CD8-positive, alpha-beta memory T cell (primary cell): Measurements from ENCODE around the gene KRTAP1-5. TPM values are rescaled to one million over a fixed set of nuclear protein-coding genes. Genes with fewer than 3 reads are reported as not detected.
A peak's percentile ranks its signal among the peaks of the same experiment; 100 is the strongest.
"Not testable (repeated sequence)": the region's sequence is repeated elsewhere in the genome, so short reads cannot be mapped to it uniquely, and the experiment has no call there.

Experiments
- CTCF ChIA-PET: fragments of 350-600 bp; sonication (Branson Sonifier 250); formaldehyde crosslinking; loops from one replicate; lab custom pipeline; 2021; ENCODE audit warnings: antibody characterized with exemption; lab: Charles Lee
- POLR2A ChIA-PET: fragments of 350-600 bp; sonication (Branson Sonifier 250); formaldehyde crosslinking; loops from one replicate; lab custom pipeline; 2021; ENCODE audit warnings: antibody characterized with exemption; lab: Charles Lee
- DNase-seq, 5 donors: peaks; one replicate each; pipeline versions ENCODE4 v3.0.0 to v3.0.0-alpha.2; 2020 to 2022; ENCODE audit warnings: mixed read lengths in 1 of 5
- H3K27ac ChIP-seq: one replicate; pipeline ENCODE4 v1.7.0; 2013; ENCODE audit warnings: low read depth, mild to moderate bottlenecking, low read length, moderate library complexity
- H3K27me3 ChIP-seq: 2 replicates; pipeline ENCODE4 v1.7.0; 2013; ENCODE audit warnings: low read length, mild to moderate bottlenecking; ENCODE audit not compliant: insufficient read depth, poor library complexity, severe bottlenecking
- H3K36me3 ChIP-seq: 2 replicates; pipeline ENCODE4 v1.7.0; 2013; ENCODE audit warnings: mild to moderate bottlenecking, low read length, moderate library complexity; ENCODE audit not compliant: insufficient read depth
- H3K4me1 ChIP-seq: 2 replicates; pipeline ENCODE4 v1.7.0; 2013; ENCODE audit warnings: mild to moderate bottlenecking, low read length, moderate library complexity; ENCODE audit not compliant: insufficient read depth
- H3K4me3 ChIP-seq: 2 replicates; pipeline ENCODE4 v1.7.0; 2013; ENCODE audit warnings: mild to moderate bottlenecking, low read length
- H3K9me3 ChIP-seq: 2 replicates; pipeline ENCODE4 v1.7.0; 2013; ENCODE audit warnings: mild to moderate bottlenecking, low read length
- H3K27ac Mint-ChIP-seq, 8 donors: one replicate each; pipeline ENCODE4 v1.8.0; 2020 to 2021; ENCODE audit warnings: mixed read lengths in 8 of 8, mild to moderate bottlenecking in 6 of 8, inconsistent platforms in 3 of 8, moderate library complexity in 3 of 8
- H3K27me3 Mint-ChIP-seq, 2 donors: one replicate each; pipeline ENCODE4 v1.8.0; 2020 to 2021; ENCODE audit warnings: mixed read lengths in 2 of 2, mild to moderate bottlenecking in 1 of 2, moderate library complexity in 1 of 2
- H3K36me3 Mint-ChIP-seq, 3 donors: one replicate each; pipeline ENCODE4 v1.8.0; 2020 to 2021; ENCODE audit warnings: mixed read lengths in 3 of 3, inconsistent platforms in 1 of 3, mild to moderate bottlenecking in 1 of 3
- H3K4me1 Mint-ChIP-seq, 3 donors: one replicate each; pipeline ENCODE4 v1.8.0; 2020 to 2021; ENCODE audit warnings: mixed read lengths in 3 of 3, inconsistent platforms in 1 of 3, mild to moderate bottlenecking in 1 of 3
- H3K4me3 Mint-ChIP-seq, 7 donors: one replicate each; pipeline ENCODE4 v1.8.0; 2020 to 2021; ENCODE audit warnings: mixed read lengths in 7 of 7, mild to moderate bottlenecking in 6 of 7, moderate library complexity in 4 of 7, inconsistent platforms in 2 of 7
- H3K9me3 Mint-ChIP-seq, 5 donors: one replicate each; pipeline ENCODE4 v1.8.0; 2020 to 2022; ENCODE audit warnings: mixed read lengths in 5 of 5, mild to moderate bottlenecking in 3 of 5, moderate library complexity in 2 of 5, inconsistent platforms in 1 of 5
- polyA plus RNA-seq: library from polyadenylated mRNA; unstranded; fragments of 300-500 nt; fragmentation: Illumina TruSeq; gene quantifications from one replicate; pipeline ENCODE4 v1.2.3, GENCODE V29; 2021
- total RNA-seq, 2 experiments: library from RNA; stranded (reverse); gene quantifications; one replicate each; pipeline ENCODE4 v1.2.3, GENCODE V29; 2021

The KRTAP1-5 gene
- total and polyA plus RNA-seq, 3 experiments from 2014 or later: not detected

- H3K4me1 ChIP-seq, H3K27me3 ChIP-seq, H3K9me3 Mint-ChIP-seq, H3K36me3 Mint-ChIP-seq, H3K4me3 ChIP-seq, H3K27ac Mint-ChIP-seq, H3K27ac ChIP-seq, POLR2A ChIA-PET, H3K4me1 Mint-ChIP-seq, H3K9me3 ChIP-seq, CTCF ChIA-PET, DNase-seq, H3K36me3 ChIP-seq, H3K4me3 Mint-ChIP-seq: not testable (repeated sequence)
- peaks cover 16 to 59% of the 10 kb centered on the region in 2 donors for H3K27me3 Mint-ChIP-seq
These were observed 28.1 kb upstream of the KRTAP1-5 start, which contains the start of gene KRTAP2-2 for GRCh38 chr17:41055130-41055529. Gene KRTAP2-2, minus strand, starts transcription at chr17:41055230. Its CDS starts 19 bp downstream, at chr17:41055211.

GRCh38 chr17:41054556-41054955, 27.5 kb upstream of the KRTAP1-5 start:
- H3K4me1 ChIP-seq, H3K27me3 ChIP-seq, H3K27ac Mint-ChIP-seq, DNase-seq, H3K9me3 ChIP-seq, CTCF ChIA-PET, H3K9me3 Mint-ChIP-seq, H3K36me3 Mint-ChIP-seq, H3K4me1 Mint-ChIP-seq, H3K36me3 ChIP-seq, H3K27ac ChIP-seq, H3K4me3 Mint-ChIP-seq, POLR2A ChIA-PET, H3K4me3 ChIP-seq: not testable (repeated sequence)
- H3K27me3 Mint-ChIP-seq: peaks cover 14 to 56% of the 10 kb centered on the region in 2 donors

- CTCF ChIA-PET: no interaction called here
- peaks cover 0 to 4% (median 0%) of the 10 kb centered on the region in 5 donors for H3K9me3 Mint-ChIP-seq
These were observed 27.0 kb upstream of the KRTAP1-5 start for GRCh38 chr17:41054025-41054424.

GRCh38 chr17:41052566-41052965, 25.6 kb upstream of the KRTAP1-5 start:
- Mint-ChIP-seq H3K27ac (no peak overlapping the region), H3K4me3 (no peak overlapping the region), H3K27me3 (peaks cover 6 to 56% of the 10 kb centered on the region in 2 donors), H3K36me3 (no peaks in the 10 kb centered on the region), H3K4me1 (no peaks in the 10 kb centered on the region), H3K9me3 (peaks cover 0 to 3% (median 0%) of the 10 kb centered on the region in 5 donors)
- H3K27ac ChIP-seq: no peak overlapping the region
- no peaks in the 10 kb centered on the region for H3K4me1 ChIP-seq
- H3K36me3 ChIP-seq: no peaks in the 10 kb centered on the region
- ChIA-PET POLR2A (no interaction called here), CTCF (no interaction called here)
- no peak for DNase-seq
- H3K27me3 ChIP-seq: peaks cover 6% of the 10 kb centered on the region
- H3K4me3 ChIP-seq: no peak overlapping the region
- H3K9me3 ChIP-seq: no peaks in the 10 kb centered on the region

More at GRCh38 chr17:41054025-41054424, 27.0 kb upstream of the KRTAP1-5 start:
- no peak overlapping the region for H3K4me3 Mint-ChIP-seq
- no peaks in the 10 kb centered on the region for H3K4me1 Mint-ChIP-seq
- POLR2A ChIA-PET: no interaction called here
- Histone ChIP-seq H3K27me3 (no peaks in the 10 kb centered on the region), H3K27ac (no peak overlapping the region), H3K9me3 (no peaks in the 10 kb centered on the region), H3K4me3 (no peak overlapping the region), H3K36me3 (no peaks in the 10 kb centered on the region), H3K4me1 (no peaks in the 10 kb centered on the region)
- H3K27me3 Mint-ChIP-seq: peaks cover 14 to 53% of the 10 kb centered on the region in 2 donors
- no peak for DNase-seq
- no peak overlapping the region for H3K27ac Mint-ChIP-seq
- no peaks in the 10 kb centered on the region for H3K36me3 Mint-ChIP-seq

GRCh38 chr17:41049110-41049509, 22.1 kb upstream of the KRTAP1-5 start:
- Histone ChIP-seq H3K27me3 (peaks cover 6% of the 10 kb centered on the region), H3K27ac (no peak overlapping the region), H3K36me3 (no peaks in the 10 kb centered on the region), H3K4me3 (no peak overlapping the region), H3K4me1 (no peaks in the 10 kb centered on the region), H3K9me3 (no peaks in the 10 kb centered on the region)
- CTCF ChIA-PET: no interaction called here
- POLR2A ChIA-PET: no interaction called here
- Mint-ChIP-seq H3K27ac (no peak overlapping the region), H3K9me3 (peaks cover 0 to 3% (median 0%) of the 10 kb centered on the region in 5 donors), H3K27me3 (peaks cover 10 to 51% of the 10 kb centered on the region in 2 donors), H3K4me3 (no peak overlapping the region), H3K4me1 (peaks cover 0 to 3% (median 3%) of the 10 kb centered on the region in 3 donors), H3K36me3 (no peaks in the 10 kb centered on the region)
- DNase-seq: no peak

GRCh38 chr17:41048441-41048840, 21.4 kb upstream of the KRTAP1-5 start:
- no peaks in the 10 kb centered on the region for H3K9me3 ChIP-seq
- H3K4me1 ChIP-seq: no peaks in the 10 kb centered on the region
- no peak for DNase-seq
- peaks cover 0 to 6% (median 3%) of the 10 kb centered on the region in 5 donors for H3K9me3 Mint-ChIP-seq
- H3K4me3 ChIP-seq: no peak overlapping the region
- CTCF ChIA-PET: no interaction called here
- no peaks in the 10 kb centered on the region for H3K36me3 Mint-ChIP-seq
- peaks cover 6% of the 10 kb centered on the region for H3K27me3 ChIP-seq
- POLR2A ChIA-PET: interaction anchor here (0.6 kb wide), 1 partner anchor 42 kb away, joined by 5 read pairs; no protein-coding TSS in a partner anchor
- H3K27me3 Mint-ChIP-seq: peaks cover 10 to 48% of the 10 kb centered on the region in 2 donors
- H3K27ac Mint-ChIP-seq: no peak overlapping the region
- no peaks in the 10 kb centered on the region for H3K36me3 ChIP-seq
- peaks cover 0 to 4% (median 4%) of the 10 kb centered on the region in 3 donors for H3K4me1 Mint-ChIP-seq
- H3K4me3 Mint-ChIP-seq: no peak overlapping the region
- H3K27ac ChIP-seq: no peak overlapping the region

- H3K9me3 ChIP-seq, H3K27ac ChIP-seq, H3K4me1 Mint-ChIP-seq, H3K36me3 Mint-ChIP-seq, DNase-seq, CTCF ChIA-PET, H3K4me1 ChIP-seq, POLR2A ChIA-PET, H3K27me3 ChIP-seq, H3K36me3 ChIP-seq, H3K4me3 Mint-ChIP-seq, H3K4me3 ChIP-seq: not testable (repeated sequence)
- peaks cover 0 to 12% (median 4%) of the 10 kb centered on the region in 5 donors for H3K9me3 Mint-ChIP-seq
- H3K27me3 Mint-ChIP-seq: peaks cover 10 to 42% of the 10 kb centered on the region in 2 donors
- peak within 1 kb of the TSS in 1 of 8 donors; percentile 34 for H3K27ac Mint-ChIP-seq
These were observed 19.9 kb upstream of the KRTAP1-5 start, which contains the start of gene KRTAP2-1 for GRCh38 chr17:41046735-41047465. Gene KRTAP2-1, minus strand, starts transcription at chr17:41047316. Its CDS starts 49 bp downstream, at chr17:41047267.

- Histone ChIP-seq H3K4me1 (no peaks in the 10 kb centered on the region), H3K27ac (no peak overlapping the region), H3K36me3 (no peaks in the 10 kb centered on the region), H3K4me3 (no peak overlapping the region), H3K9me3 (no peaks in the 10 kb centered on the region), H3K27me3 (no peaks in the 10 kb centered on the region)
- CTCF ChIA-PET: no interaction called here
- Mint-ChIP-seq H3K27me3 (peaks cover 10 to 26% of the 10 kb centered on the region in 2 donors), H3K4me3 (no peak overlapping the region), H3K27ac (no peak overlapping the region), H3K36me3 (no peaks in the 10 kb centered on the region), H3K9me3 (peaks cover 0 to 12% (median 4%) of the 10 kb centered on the region in 5 donors), H3K4me1 (peaks cover 0 to 4% (median 4%) of the 10 kb centered on the region in 3 donors)
- no peak for DNase-seq
- POLR2A ChIA-PET: no interaction called here
These were observed 15.9 kb upstream of the KRTAP1-5 start for GRCh38 chr17:41042953-41043352.
